Gastrocnemius medialis (tissue), 4 donors: ENCODE results near the gene APOBEC3C. TPM values are rescaled to one million over a fixed set of nuclear protein-coding genes. Genes with fewer than 3 reads are reported as not detected.
"Not testable (repeated sequence)": the region's sequence is repeated elsewhere in the genome, so short reads cannot be mapped to it uniquely, and the experiment has no call there.

Experiments used
- ATAC-seq, 2 donors: fragments of 150-250 bp; one replicate each; pipeline ENCODE4 v1.9.1; 2016
- DNase-seq, 2 donors: peaks; one replicate each; pipeline ENCODE4 v3.0.0-alpha.2; 2019
- H3K27ac ChIP-seq, 4 donors: fragments of 200-600 bp; sonication (generic); 1 replicate in 1 of 4; 2 replicates in 3 of 4; pipeline ENCODE4 v1.5.1; 2016 to 2018; ENCODE audit warnings: mild to moderate bottlenecking in 2 of 4, moderate library complexity in 1 of 4
- H3K27me3 ChIP-seq, 3 donors: fragments of 200-600 bp; sonication (generic) in 2 of 3; 1 replicate in 1 of 3; 2 replicates in 2 of 3; pipeline versions ENCODE4 v1.5.1 to v1.6.0; 2016 to 2019; ENCODE audit warnings: mild to moderate bottlenecking in 1 of 3, moderate library complexity in 1 of 3
- H3K36me3 ChIP-seq, 2 donors: fragments of 200-600 bp; sonication (generic) in 1 of 2; one replicate each; pipeline ENCODE4 v1.5.1; 2017 to 2018
- H3K4me1 ChIP-seq, 2 donors: fragments of 200-600 bp; sonication (generic) in 1 of 2; one replicate each; pipeline ENCODE4 v1.5.1; 2016 to 2017; ENCODE audit warnings: mild to moderate bottlenecking in 2 of 2
- H3K4me3 ChIP-seq, 4 donors: fragments of 200-600 bp; sonication (generic) in 3 of 4; 1 replicate in 1 of 4; 2 replicates in 3 of 4; pipeline ENCODE4 v1.5.1; 2016 to 2019; ENCODE audit warnings: mild to moderate bottlenecking in 2 of 4
- H3K9me3 ChIP-seq, 3 donors: fragments of 200-600 bp; sonication (generic) in 2 of 3; 1 replicate in 1 of 3; 2 replicates in 2 of 3; pipeline ENCODE4 v1.5.1; 2016 to 2019
- POLR2A ChIP-seq, 2 donors: fragments of 450-650 bp; IDR thresholded peaks; one replicate each; pipeline ENCODE4 v1.6.1; 2017; ENCODE audit warnings: antibody characterized with exemption in 2 of 2, mild to moderate bottlenecking in 2 of 2, moderate library complexity in 2 of 2
- in situ Hi-C, 4 donors: fragments of 200-750 bp; cut with MboI; loops; one replicate each; pipeline versions ENCODE4 v1.15.0 to v1.8.0; 2017; ENCODE audit warnings: low sequenced_read_pairs in 4 of 4
- intact Hi-C: fragments of 100-400 bp; cut with DNase I; formaldehyde crosslinking; loops from one replicate; pipeline ENCODE4 v1.15.1; 2023; ENCODE audit warnings: low total_unique reads
- total RNA-seq, 4 donors: library from RNA; depleted of rRNA; stranded (reverse); fragments of >200 nt; gene quantifications; one replicate each; pipeline versions ENCODE4 v1.1.0 to v1.2.3, GENCODE V29; 2016
- TF ChIP-seq, protein P1 (sequence below), 5 experiments: fragments of 450-650 bp in 3 of 5; fragments of 200-600 bp in 2 of 5; sonication (generic) in 2 of 5; IDR thresholded peaks in 4 of 5; conservative IDR thresholded peaks in 1 of 5; 1 replicate in 4 of 5; 2 replicates in 1 of 5; pipeline ENCODE4 v1.5.1; 2016 to 2019; ENCODE audit warnings: antibody characterized with exemption in 5 of 5, mild to moderate bottlenecking in 3 of 5, moderate library complexity in 3 of 5

Gene APOBEC3C
- total RNA-seq, 4 donors from 2014 or later = 0.58 to 1.5 (median 1.0) TPM

DNA sequence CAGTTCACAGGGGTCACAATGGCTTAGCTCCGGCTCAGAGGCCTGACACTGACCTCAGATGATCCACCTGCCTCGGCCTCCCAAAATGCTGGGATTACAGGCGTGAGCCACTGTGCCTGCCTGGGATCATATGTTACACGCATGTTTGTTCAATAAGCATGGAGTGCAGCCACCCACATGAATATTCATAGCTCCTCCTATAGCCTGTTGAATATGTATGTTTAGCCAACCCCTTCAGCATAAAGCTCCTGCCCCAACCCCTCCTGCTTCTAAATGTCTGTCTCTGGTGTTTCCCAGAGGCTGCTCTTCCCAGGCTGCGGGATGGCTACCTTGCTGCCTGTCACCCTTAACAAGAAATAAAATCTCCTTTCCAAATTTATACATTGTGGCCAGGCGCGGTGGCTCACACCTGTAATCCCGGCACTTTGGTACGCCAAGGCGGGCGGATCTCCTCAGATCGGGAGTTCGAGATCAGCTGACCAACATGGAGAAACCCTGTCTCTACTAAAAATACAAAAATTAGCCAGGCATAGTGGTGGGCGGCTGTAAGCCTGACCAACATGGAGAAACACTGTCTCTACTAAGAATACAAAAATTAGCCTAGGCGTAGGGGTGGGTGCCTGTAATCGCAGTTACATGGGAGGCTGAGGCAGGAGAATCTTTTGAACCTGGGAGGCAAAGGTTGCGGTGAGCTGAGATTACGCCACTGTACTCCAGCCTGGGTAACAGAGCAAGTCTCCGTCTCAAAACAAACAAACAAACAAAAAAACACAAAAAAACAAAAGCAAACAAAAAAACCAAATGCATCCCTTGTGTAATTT is 25.5 kb downstream of the APOBEC3C start:
- Histone ChIP-seq H3K36me3 (no peaks in the 10 kb centered on the region), H3K27ac (peak overlapping the region in 2 of 4 donors; percentile 61 to 71), H3K4me1 (no peaks in the 10 kb centered on the region), H3K9me3 (no peaks in the 10 kb centered on the region), H3K4me3 (peak overlapping the region in 2 of 4 donors; percentile 38 to 61), H3K27me3 (no peaks in the 10 kb centered on the region)
- intact Hi-C loops (no loop called here), in situ Hi-C loops (no loop called here)
- no peak for DNase-seq
- no peak for ATAC-seq
- no peak for TF ChIP-seq POLR2A (IDR thresholded peaks at IDR 0.05)
- TF ChIP-seq, protein P1, sequence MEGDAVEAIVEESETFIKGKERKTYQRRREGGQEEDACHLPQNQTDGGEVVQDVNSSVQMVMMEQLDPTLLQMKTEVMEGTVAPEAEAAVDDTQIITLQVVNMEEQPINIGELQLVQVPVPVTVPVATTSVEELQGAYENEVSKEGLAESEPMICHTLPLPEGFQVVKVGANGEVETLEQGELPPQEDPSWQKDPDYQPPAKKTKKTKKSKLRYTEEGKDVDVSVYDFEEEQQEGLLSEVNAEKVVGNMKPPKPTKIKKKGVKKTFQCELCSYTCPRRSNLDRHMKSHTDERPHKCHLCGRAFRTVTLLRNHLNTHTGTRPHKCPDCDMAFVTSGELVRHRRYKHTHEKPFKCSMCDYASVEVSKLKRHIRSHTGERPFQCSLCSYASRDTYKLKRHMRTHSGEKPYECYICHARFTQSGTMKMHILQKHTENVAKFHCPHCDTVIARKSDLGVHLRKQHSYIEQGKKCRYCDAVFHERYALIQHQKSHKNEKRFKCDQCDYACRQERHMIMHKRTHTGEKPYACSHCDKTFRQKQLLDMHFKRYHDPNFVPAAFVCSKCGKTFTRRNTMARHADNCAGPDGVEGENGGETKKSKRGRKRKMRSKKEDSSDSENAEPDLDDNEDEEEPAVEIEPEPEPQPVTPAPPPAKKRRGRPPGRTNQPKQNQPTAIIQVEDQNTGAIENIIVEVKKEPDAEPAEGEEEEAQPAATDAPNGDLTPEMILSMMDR (IDR thresholded peaks at IDR 0.05 in 4 of 5, conservative IDR thresholded peaks at IDR 0.05 in 1 of 5) = no peak

DNA sequence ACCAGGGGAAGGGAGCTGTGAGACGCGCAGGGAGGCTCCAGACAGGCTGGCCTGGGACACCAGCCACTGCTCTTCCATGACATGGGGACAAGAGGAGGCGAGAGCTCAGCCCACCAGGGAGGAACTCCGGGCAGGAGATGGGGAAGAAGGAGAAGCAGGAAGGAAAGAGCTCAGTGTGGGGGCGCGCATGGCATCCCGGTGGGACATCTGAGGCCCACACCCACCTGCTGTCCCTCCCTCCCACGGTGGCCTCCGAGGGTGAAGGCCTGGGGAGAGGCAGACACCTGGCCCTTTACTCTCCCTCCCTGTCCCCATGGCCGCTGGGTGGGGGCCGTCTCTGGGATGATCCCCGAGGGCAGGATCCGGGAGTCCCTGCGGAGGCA is 26.1 kb downstream of the APOBEC3C start:
- peak in 1 of 2 donors; percentile 34 for ATAC-seq
- DNase-seq, H3K36me3 ChIP-seq, intact Hi-C loops, H3K4me1 ChIP-seq, H3K27me3 ChIP-seq, in situ Hi-C loops, H3K9me3 ChIP-seq: not testable (repeated sequence)
- Histone ChIP-seq H3K27ac (peak overlapping the region in 3 of 4 donors; percentile 61 to 75 (median 71)), H3K4me3 (peak overlapping the region; percentile 38 to 61 (median 48))

DNA sequence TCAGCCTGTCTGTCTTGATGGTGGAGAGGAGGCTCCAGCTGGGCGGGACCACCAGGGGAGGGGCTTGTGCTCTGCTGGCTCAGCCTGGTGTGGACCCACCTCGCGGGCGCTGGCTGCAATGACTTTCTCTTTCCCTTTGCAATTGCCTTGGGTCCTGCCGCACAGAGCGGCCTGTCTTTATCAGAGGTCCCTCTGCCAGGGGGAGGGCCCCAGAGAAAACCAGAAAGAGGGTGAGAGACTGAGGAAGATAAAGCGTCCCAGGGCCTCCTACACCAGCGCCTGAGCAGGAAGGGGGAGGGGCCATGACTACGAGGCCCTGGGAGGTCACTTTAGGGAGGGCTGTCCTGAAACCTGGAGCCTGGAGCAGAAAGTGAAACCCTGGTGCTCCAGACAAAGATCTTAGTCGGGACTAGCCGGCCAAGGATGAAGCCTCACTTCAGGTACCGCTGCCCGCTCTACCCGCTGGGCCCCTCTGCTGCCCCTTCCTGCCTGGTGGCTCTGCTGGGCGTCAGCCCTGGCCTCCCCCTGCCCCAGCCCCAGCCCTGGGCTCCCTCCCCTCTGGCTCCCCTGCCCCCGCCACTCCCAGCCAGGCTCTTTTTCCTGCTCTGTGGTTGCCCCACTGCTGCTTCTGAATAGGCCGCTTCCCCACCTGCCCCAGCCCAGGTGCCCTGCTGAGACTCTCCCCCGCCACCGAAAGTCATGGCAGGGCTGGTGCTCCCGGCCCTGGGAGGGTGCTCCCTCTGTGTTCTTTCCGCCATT is 26.7 kb downstream of the APOBEC3C start, which contains the start of gene APOBEC3F:
APOBEC3F (plus strand) TSS at position 327 of the 759 bp plus-strand sequence; CDS start at position 424, 97 bp downstream.
- H3K27me3 ChIP-seq, intact Hi-C loops, in situ Hi-C loops, H3K36me3 ChIP-seq, H3K9me3 ChIP-seq, H3K4me1 ChIP-seq: not testable (repeated sequence)
- peak; percentile 23 to 42 for TF ChIP-seq POLR2A (IDR thresholded peaks at IDR 0.05)
- H3K27ac ChIP-seq = peak within 1 kb of the TSS; percentile 61 to 75 (median 71)
- peak within 1 kb of the TSS; percentile 38 to 61 (median 48) for H3K4me3 ChIP-seq
- DNase-seq = peak in 1 of 2 donors; percentile 40
- ATAC-seq = peak; percentile 83 to 91

DNA sequence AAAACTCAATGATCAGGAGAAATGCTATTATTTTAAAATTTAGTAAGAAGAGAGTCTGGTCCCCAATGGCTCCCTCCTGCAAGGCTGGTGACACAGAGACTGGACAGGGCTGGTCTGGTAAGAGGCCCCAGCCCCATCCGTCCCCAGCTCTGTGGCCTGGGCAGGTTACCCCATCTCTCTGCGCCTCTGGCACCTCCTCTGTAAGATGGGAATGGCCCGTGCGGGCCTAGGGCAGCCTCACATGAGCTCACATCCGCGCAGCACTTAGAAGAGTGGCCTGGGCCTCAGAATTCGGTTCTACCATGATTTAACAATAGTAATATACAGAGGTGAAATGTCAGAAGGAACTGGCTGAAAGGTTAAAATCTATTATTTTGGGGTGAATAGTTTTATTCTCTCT is 27.9 kb downstream of the APOBEC3C start:
- in situ Hi-C loops (no loop called here), intact Hi-C loops (no loop called here)
- Histone ChIP-seq H3K4me3 (no peak overlapping the region), H3K27ac (no peak overlapping the region), H3K4me1 (no peaks in the 10 kb centered on the region), H3K9me3 (no peaks in the 10 kb centered on the region), H3K27me3 (no peaks in the 10 kb centered on the region), H3K36me3 (no peaks in the 10 kb centered on the region)
- ATAC-seq (no peak), DNase-seq (no peak)
- no peak for TF ChIP-seq POLR2A (IDR thresholded peaks at IDR 0.05)
- TF ChIP-seq, protein P1 (IDR thresholded peaks at IDR 0.05 in 4 of 5, conservative IDR thresholded peaks at IDR 0.05 in 1 of 5) = no peak

DNA sequence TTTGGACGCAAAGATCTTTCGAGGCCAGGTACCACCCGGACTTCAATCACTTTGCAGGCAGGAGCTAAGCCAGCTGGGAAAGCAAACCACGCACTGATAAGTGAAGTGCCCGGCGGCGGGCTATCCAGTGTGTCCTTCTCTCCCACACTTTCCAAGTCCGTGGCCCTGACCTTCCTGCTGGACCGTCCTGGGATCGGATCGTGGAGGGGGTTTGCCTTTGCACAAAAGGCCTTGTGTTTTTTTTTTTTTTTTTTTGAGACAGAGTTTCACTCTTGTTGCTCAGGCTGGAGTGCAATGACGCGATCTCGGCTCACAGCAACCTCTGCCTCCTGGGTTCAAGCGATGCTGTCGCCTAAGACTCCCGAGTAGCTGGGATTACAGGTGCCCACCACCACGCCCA is 29.0 kb downstream of the APOBEC3C start:
- H3K27ac ChIP-seq, ATAC-seq, in situ Hi-C loops, H3K27me3 ChIP-seq, H3K4me3 ChIP-seq, intact Hi-C loops, H3K4me1 ChIP-seq, DNase-seq, H3K9me3 ChIP-seq, H3K36me3 ChIP-seq: not testable (repeated sequence)

DNA sequence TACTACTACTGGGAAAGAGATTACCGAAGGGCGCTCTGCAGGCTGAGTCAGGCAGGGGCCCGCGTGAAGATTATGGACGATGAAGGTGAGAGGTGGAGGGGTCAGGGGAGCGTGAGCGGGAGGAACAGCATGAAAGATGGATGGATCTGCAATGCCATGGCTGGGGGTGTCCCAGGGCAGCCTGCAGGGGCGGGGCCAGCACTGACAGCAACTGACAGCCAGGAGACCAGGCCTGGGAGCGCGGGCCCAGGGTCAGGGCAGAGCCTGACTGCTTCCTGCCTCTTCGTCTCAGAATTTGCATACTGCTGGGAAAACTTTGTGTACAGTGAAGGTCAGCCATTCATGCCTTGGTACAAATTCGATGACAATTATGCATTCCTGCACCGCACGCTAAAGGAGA is 31.1 kb downstream of the APOBEC3C start:
- intact Hi-C loops, H3K4me1 ChIP-seq, H3K4me3 ChIP-seq, DNase-seq, H3K9me3 ChIP-seq, H3K27ac ChIP-seq, H3K27me3 ChIP-seq, in situ Hi-C loops, ATAC-seq, H3K36me3 ChIP-seq: not testable (repeated sequence)

DNA sequence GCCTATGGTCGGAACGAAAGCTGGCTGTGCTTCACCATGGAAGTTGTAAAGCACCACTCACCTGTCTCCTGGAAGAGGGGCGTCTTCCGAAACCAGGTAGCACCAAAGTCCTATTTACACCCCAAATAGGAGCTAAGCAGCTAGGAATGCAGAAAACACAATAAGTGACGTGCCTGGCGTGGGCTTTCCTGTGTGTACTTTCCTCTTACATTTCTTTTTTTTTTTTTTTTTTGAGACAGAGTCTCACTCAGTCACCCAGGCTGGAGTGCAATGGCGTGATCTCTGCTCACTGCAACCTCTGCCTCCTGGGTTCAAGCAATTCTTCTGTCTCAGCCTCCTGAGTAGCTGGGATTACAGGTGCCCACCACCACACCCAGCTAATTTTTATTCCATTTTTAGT is 35.4 kb downstream of the APOBEC3C start:
- in situ Hi-C loops, H3K36me3 ChIP-seq, H3K4me1 ChIP-seq, ATAC-seq, intact Hi-C loops, DNase-seq, H3K27ac ChIP-seq, H3K27me3 ChIP-seq, H3K4me3 ChIP-seq, H3K9me3 ChIP-seq: not testable (repeated sequence)

DNA sequence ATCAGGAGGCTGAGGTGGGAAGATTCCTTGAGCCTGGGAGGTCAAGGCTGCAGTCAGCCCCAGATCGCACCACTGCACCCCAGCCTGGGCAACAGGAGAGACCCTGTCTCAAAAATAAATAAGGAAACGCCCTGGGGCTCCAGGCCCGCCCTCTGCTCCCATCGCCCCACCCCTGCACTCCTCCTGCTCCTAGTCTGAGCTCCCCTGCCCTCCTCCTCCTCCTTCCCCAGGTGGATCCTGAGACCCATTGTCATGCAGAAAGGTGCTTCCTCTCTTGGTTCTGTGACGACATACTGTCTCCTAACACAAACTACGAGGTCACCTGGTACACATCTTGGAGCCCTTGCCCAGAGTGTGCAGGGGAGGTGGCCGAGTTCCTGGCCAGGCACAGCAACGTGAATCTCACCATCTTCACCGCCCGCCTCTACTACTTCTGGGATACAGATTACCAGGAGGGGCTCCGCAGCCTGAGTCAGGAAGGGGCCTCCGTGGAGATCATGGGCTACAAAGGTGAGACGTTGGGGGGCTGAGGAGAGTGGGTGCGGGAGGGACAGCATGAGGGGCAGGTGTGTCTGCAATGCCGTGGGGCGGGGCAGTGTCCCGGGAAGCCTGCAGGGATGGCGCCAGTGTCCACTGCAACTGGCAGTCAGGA is 37.9 kb downstream of the APOBEC3C start:
- intact Hi-C loops, H3K27ac ChIP-seq, H3K9me3 ChIP-seq, H3K4me1 ChIP-seq, ATAC-seq, H3K27me3 ChIP-seq, in situ Hi-C loops, H3K36me3 ChIP-seq, H3K4me3 ChIP-seq, DNase-seq: not testable (repeated sequence)
